ENCODE measurements around the gene DCC. TPM values are rescaled to one million over a fixed set of nuclear protein-coding genes. Genes with fewer than 3 reads are reported as not detected.

DCC gene
- total RNA-seq, 1 experiment from 2014 or later, result 0.72 TPM

- ATAC-seq (peak; percentile 15), DNase-seq (ENCODE audit: low spot score) (no peak)
- H3K4me3 Mint-ChIP-seq, result no peak overlapping the region
- peaks cover 4% of the 10 kb centered on the region; the same call in 1 of the 2 replicates for H3K9me3 Mint-ChIP-seq
- no peaks in the 10 kb centered on the region for H3K36me3 Mint-ChIP-seq
- CTCF ChIA-PET, result interaction anchor here (0.6 to 1.6 kb wide), 5 partner anchors 9 to 1108 kb away, joined by 3 to 11 read pairs (median 3); no protein-coding TSS in a partner anchor
- TF ChIP-seq ETV6 (CRISPR knock-in tag; IDR thresholded peaks at IDR 0.05) (no peak), ZNF281 (CRISPR knock-in tag; IDR thresholded peaks at IDR 0.05) (no peak), FOXK1 (CRISPR knock-in tag; IDR thresholded peaks at IDR 0.05) (no peak), ATF6 (CRISPR knock-in tag; IDR thresholded peaks at IDR 0.05) (no peak), NFYB (CRISPR knock-in tag; conservative IDR thresholded peaks at IDR 0.05; ENCODE audit: low read depth) (no peak), OVOL2 (CRISPR knock-in tag; IDR thresholded peaks at IDR 0.05; ENCODE audit: borderline replicate concordance) (no peak), ZNF425 (CRISPR knock-in tag; conservative IDR thresholded peaks at IDR 0.05) (no peak), FOXP4 (CRISPR knock-in tag; IDR thresholded peaks at IDR 0.05) (no peak), ERG (CRISPR knock-in tag; IDR thresholded peaks at IDR 0.05) (no peak), ZNF396 (CRISPR knock-in tag; IDR thresholded peaks at IDR 0.05; ENCODE audit: borderline replicate concordance) (no peak), CDX4 (CRISPR knock-in tag; IDR thresholded peaks at IDR 0.05; ENCODE audit: borderline replicate concordance) (no peak)
- no peak overlapping the region for H3K27ac Mint-ChIP-seq
- H3K4me1 Mint-ChIP-seq, result peaks cover 26% of the 10 kb centered on the region
- no peaks in the 10 kb centered on the region for H3K27me3 Mint-ChIP-seq (ENCODE audit: low read depth)
- POLR2A ChIA-PET, result no interaction called here
These were observed 2.5 kb downstream of the DCC start for GRCh38 chr18:52342456-52342855.

- Mint-ChIP-seq H3K27ac (no peak overlapping the region), H3K4me3 (no peak overlapping the region), H3K36me3 (0 out of 2 replicates have a peak, but pooled peaks cover 2% of the 10 kb centered on the region), H3K27me3 (ENCODE audit: low read depth) (no peaks in the 10 kb centered on the region), H3K4me1 (peaks cover 26% of the 10 kb centered on the region), H3K9me3 (peaks cover 2% of the 10 kb centered on the region)
- ATAC-seq, result peak; percentile 5; the same call in 1 of the 2 replicates
- CTCF ChIA-PET, result no interaction called here
- POLR2A ChIA-PET, result no interaction called here
- no peak for DNase-seq (ENCODE audit: low spot score)
- TF ChIP-seq USF2 (CRISPR knock-in tag; IDR thresholded peaks at IDR 0.05) (no peak), E2F4 (CRISPR knock-in tag; IDR thresholded peaks at IDR 0.05; ENCODE audit: borderline replicate concordance, low read depth) (no peak), ZNF281 (CRISPR knock-in tag; IDR thresholded peaks at IDR 0.05) (no peak), CDX4 (CRISPR knock-in tag; IDR thresholded peaks at IDR 0.05; ENCODE audit: borderline replicate concordance) (no peak), KAT7 (CRISPR knock-in tag; IDR thresholded peaks at IDR 0.05; ENCODE audit: borderline replicate concordance) (no peak), TP53 (CRISPR knock-in tag; IDR thresholded peaks at IDR 0.05) (no peak), IRF2 (CRISPR knock-in tag; IDR thresholded peaks at IDR 0.05; ENCODE audit: borderline replicate concordance, low read depth) (no peak)
These were observed 3.1 kb downstream of the DCC start for GRCh38 chr18:52343138-52343537.
